NCI-H2196 (cell line): ENCODE data around the gene UBE2O.

Experiments
- DNase-seq: peaks from one replicate; lab custom pipeline; 2025; ENCODE audit not compliant: unreplicated experiment; lab: John Stamatoyannopoulos, UW

Gene UBE2O

GRCh38 chr17:76442341-76443338, 10.3 kb downstream of the UBE2O start:
- no peak for DNase-seq

GRCh38 chr17:76441686-76442340, 11.1 kb downstream of the UBE2O start:
- no peak for DNase-seq

- no peak for DNase-seq
These were observed 12.1 kb downstream of the UBE2O start for GRCh38 chr17:76440751-76441362.

- DNase-seq = no peak
These were observed 13.5 kb downstream of the UBE2O start for GRCh38 chr17:76439314-76439928.

- no peak for DNase-seq
These were observed 14.0 kb downstream of the UBE2O start for GRCh38 chr17:76438906-76439305.

GRCh38 chr17:76437467-76438402, 15.2 kb downstream of the UBE2O start:
- peak; percentile 52 for DNase-seq

GRCh38 chr17:76435751-76436150, 17.2 kb downstream of the UBE2O start:
- no peak for DNase-seq

GRCh38 chr17:76434870-76435269, 18.1 kb downstream of the UBE2O start:
- no peak for DNase-seq

GRCh38 chr17:76433693-76434092, 19.3 kb downstream of the UBE2O start:
- DNase-seq = no peak

GRCh38 chr17:76432712-76433336, 20.1 kb downstream of the UBE2O start:
- no peak for DNase-seq

- DNase-seq = no peak
These were observed 20.9 kb downstream of the UBE2O start for GRCh38 chr17:76432004-76432403.

- DNase-seq = no peak
These were observed 21.4 kb downstream of the UBE2O start for GRCh38 chr17:76431509-76431908.

- DNase-seq = no peak
These were observed 24.4 kb downstream of the UBE2O start for GRCh38 chr17:76428511-76428910.

GRCh38 chr17:76427501-76428231, 25.3 kb downstream of the UBE2O start:
- DNase-seq = no peak

GRCh38 chr17:76426853-76427252, 26.1 kb downstream of the UBE2O start:
- DNase-seq = no peak

GRCh38 chr17:76422860-76423259, 30.1 kb downstream of the UBE2O start:
- no peak for DNase-seq

GRCh38 chr17:76422406-76422805, 30.5 kb downstream of the UBE2O start:
- no peak for DNase-seq

GRCh38 chr17:76421044-76421407, 31.9 kb downstream of the UBE2O start:
- DNase-seq = no peak

GRCh38 chr17:76420356-76421043, 32.5 kb downstream of the UBE2O start:
- DNase-seq = no peak
